WI38 (cell line): Measurements from ENCODE around the gene MAPKAP1.

Experiments used
- H3K4me3 ChIP-seq: 2 replicates; pipeline ENCODE4 v1.5.1; 2011; ENCODE audit warnings: low read depth, mild to moderate bottlenecking, control low read depth, low read length
- TF ChIP-seq, protein P1 (sequence below): IDR thresholded peaks from 2 replicates; pipeline ENCODE4 v1.5.1; 2012; ENCODE audit warnings: low read depth, mild to moderate bottlenecking, control low read depth, low read length

The MAPKAP1 gene

GRCh38 chr9:125549891-125550885 lies 156.8 kb downstream of the MAPKAP1 start:
- H3K4me3 ChIP-seq = no peak overlapping the region
- TF ChIP-seq, protein P1, sequence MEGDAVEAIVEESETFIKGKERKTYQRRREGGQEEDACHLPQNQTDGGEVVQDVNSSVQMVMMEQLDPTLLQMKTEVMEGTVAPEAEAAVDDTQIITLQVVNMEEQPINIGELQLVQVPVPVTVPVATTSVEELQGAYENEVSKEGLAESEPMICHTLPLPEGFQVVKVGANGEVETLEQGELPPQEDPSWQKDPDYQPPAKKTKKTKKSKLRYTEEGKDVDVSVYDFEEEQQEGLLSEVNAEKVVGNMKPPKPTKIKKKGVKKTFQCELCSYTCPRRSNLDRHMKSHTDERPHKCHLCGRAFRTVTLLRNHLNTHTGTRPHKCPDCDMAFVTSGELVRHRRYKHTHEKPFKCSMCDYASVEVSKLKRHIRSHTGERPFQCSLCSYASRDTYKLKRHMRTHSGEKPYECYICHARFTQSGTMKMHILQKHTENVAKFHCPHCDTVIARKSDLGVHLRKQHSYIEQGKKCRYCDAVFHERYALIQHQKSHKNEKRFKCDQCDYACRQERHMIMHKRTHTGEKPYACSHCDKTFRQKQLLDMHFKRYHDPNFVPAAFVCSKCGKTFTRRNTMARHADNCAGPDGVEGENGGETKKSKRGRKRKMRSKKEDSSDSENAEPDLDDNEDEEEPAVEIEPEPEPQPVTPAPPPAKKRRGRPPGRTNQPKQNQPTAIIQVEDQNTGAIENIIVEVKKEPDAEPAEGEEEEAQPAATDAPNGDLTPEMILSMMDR = no peak

DNA sequence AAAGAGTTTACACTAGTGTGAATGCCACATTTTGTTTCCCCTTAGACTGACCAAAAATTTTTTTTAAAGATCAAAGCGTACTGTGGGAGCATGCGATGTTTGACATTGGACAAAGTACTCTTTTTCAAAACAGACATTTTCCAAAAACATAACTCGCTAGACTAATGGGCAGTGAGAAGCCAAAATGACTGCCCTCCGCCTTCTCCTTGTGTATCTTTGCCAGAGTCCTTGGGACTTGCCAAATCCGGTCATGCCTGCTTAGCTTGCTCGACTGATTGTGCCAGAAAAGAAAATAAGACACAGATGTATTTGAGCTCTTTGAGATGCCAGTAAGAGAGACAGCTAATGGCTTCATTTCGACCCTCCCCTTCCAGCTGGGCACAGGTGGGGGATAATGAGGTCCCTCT lies 157.5 kb downstream of the MAPKAP1 start:
- TF ChIP-seq, protein P1 = no peak
- H3K4me3 ChIP-seq = no peak overlapping the region

DNA sequence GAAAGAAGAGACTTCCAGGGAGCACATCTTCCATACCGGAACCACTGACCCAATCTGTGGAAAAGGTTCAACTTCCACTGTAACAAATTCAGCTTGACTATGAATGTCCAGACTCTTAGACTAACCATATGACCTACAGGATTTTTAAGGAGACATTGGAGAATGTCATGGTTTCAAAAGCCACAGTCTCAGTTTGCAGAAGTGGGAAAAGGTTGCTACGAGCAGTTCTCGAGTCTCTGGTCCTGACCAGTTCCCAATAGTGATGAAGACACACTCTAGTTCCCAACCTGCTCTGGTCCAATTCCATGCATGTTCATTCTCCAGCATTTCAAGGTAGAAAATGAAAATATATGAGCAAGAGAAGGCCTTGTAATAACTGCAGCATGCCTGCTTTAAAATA lies 158.0 kb downstream of the MAPKAP1 start:
- TF ChIP-seq, protein P1 = no peak
- no peak overlapping the region for H3K4me3 ChIP-seq

DNA sequence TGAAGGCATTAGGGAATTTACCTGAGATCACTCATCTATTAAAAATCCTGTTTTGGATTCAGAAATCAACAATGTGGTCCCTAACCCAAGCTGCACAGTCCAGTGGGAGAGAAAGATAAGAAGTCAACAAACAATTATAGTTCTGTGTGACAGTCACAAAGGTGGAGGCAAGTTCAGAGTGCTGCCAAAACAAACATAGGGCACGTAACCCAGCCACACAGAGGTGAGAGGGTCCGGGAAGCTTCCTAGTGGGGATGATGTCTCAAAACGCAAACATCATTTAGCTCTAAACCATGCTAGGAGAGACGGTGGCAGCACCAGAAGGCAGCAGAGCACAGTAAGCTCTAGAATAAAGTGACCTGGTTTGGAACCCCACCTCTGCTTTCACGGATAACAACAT lies 158.9 kb downstream of the MAPKAP1 start:
- TF ChIP-seq, protein P1 = no peak
- H3K4me3 ChIP-seq = no peak overlapping the region

GRCh38 chr9:125547368-125547767 lies 159.6 kb downstream of the MAPKAP1 start:
- no peak overlapping the region for H3K4me3 ChIP-seq
- TF ChIP-seq, protein P1 = no peak

GRCh38 chr9:125545845-125546244 lies 161.2 kb downstream of the MAPKAP1 start:
- no peak overlapping the region for H3K4me3 ChIP-seq
- TF ChIP-seq, protein P1 = no peak

DNA sequence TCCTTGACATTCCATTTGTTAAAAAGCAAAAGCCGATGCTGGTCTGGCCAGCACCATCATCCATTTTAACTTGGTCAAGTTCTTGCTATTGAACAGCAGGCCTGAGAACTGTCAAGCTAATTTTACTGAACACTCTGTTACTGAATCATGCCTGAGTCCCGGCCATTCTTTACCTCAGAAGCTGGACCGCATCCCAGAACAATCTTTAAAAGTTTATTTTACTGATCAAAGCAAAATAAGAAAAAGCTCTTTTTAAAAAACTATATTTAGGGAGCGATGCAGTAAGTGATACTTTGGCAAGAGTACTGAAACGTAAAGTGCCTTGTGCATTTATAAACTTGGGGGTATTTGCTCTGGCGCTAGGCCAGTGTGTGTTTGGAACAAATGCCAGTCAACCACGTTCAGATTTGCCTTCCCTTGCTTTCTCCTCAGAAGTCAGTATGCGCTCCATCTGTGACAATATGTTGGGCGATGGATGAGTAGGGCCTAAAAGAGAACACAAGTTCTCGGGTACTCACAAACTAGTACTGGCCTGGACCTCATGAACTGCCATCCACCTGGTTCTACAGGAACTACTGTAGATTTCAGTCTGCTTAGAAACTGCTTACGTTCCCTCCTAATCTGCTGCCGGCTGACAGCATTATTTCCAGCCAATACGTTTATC lies 161.9 kb downstream of the MAPKAP1 start:
- H3K4me3 ChIP-seq = no peak overlapping the region
- TF ChIP-seq, protein P1 = no peak
